Measurements from ENCODE around the gene TRMT2B.

DNA sequence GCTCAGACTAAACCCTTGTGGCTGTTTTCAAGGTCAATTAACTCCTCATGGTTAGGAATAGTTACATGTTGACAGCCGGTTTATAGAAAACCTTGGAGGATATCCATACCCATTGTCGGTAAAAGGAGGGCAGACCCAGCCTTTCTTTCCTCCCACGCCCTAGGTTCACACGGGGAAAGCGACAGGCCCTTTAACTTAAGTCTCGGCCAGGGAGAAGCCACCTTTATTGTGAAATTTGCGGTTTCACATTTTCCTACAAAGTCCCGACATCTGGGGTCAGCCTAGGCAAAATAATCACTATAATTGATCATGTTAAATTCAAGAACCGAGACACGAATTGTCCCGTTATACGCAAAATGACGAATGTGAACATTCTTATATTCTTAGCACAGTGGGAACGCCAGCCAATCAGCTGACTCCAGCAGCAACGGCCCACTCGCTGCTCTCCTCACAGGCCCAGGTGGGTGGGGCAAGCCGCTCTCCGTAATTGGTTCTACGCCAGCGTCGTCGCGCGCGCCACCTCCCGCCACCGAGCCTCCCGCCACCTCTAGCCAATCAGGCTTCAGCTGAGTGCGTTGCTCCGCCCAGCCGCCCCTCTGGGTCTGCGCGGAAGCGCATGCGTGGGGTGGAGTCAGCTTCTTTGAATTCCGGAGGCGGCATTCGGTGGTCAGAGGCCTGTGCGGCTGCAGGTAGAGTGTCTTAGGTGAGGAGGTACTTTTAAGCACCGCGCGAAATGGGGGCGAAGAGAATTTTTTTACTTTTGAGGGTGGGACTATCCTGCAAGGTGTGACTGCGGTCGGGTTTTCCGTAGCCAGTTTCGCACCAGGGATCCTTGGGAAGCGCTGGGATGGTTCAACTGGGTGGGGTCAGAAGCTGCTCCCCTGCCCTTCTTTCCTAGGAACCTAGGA lies 45.9 kb upstream of the TRMT2B start, which contains the start of gene CENPI:
- TF ChIP-seq CTCF (IDR thresholded peaks at IDR 0.05): no peak
- peak in 1 of 2 donors; percentile 35 for TF ChIP-seq POLR2A (IDR thresholded peaks at IDR 0.05)

Data from adrenal gland (tissue), 5 donors.